Upper lobe of left lung (tissue), 6 donors: ENCODE results near the gene FXYD7. TPM values are rescaled to one million over a fixed set of nuclear protein-coding genes. Genes with fewer than 3 reads are reported as not detected.
A peak's percentile ranks its signal among the peaks of the same experiment; 100 is the strongest.
"Not testable (repeated sequence)": the region's sequence is repeated elsewhere in the genome, so short reads cannot be mapped to it uniquely, and the experiment has no call there.

Experiments used
- ATAC-seq, 2 donors: fragments of 200-7000 bp; cut with Tn5 transposase; one replicate each; pipeline ENCODE4 v1.9.1; 2022; ENCODE audit warnings: mild to moderate bottlenecking in 2 of 2, moderate library complexity in 2 of 2; ENCODE audit not compliant: low FRiP score in 2 of 2
- DNase-seq, 2 donors: peaks; one replicate each; pipeline ENCODE4 v3.0.0-alpha.2; 2019 to 2020
- H3K27ac ChIP-seq, 4 donors: fragments of 200-600 bp; sonication (generic); one replicate each; pipeline ENCODE4 v1.5.1; 2016 to 2019
- H3K27me3 ChIP-seq, 4 donors: fragments of 200-600 bp; sonication (generic); one replicate each; pipeline ENCODE4 v1.5.1; 2017 to 2019
- H3K36me3 ChIP-seq, 4 donors: fragments of 200-600 bp; sonication (generic); one replicate each; pipeline ENCODE4 v1.5.1; 2016 to 2019
- H3K4me1 ChIP-seq, 4 donors: fragments of 200-600 bp; sonication (generic); one replicate each; pipeline ENCODE4 v1.5.1; 2018 to 2019
- H3K4me3 ChIP-seq, 4 donors: fragments of 200-600 bp; sonication (generic); one replicate each; pipeline ENCODE4 v1.5.1; 2017 to 2019; ENCODE audit warnings: mild to moderate bottlenecking in 2 of 4, moderate library complexity in 1 of 4
- H3K9me3 ChIP-seq, 4 donors: fragments of 200-600 bp; sonication (generic); one replicate each; pipeline ENCODE4 v1.5.1; 2018 to 2019
- EP300 ChIP-seq, 4 donors: sonication (generic); formaldehyde crosslinking; IDR thresholded peaks; one replicate each; pipeline ENCODE4 v1.5.1; 2017; ENCODE audit warnings: antibody characterized with exemption in 4 of 4, control low read depth in 2 of 4
- POLR2A ChIP-seq, 4 donors: fragments of 450-650 bp; IDR thresholded peaks; one replicate each; pipeline ENCODE4 v1.5.1; 2016 to 2017; ENCODE audit warnings: antibody characterized with exemption in 4 of 4, mild to moderate bottlenecking in 2 of 4
- POLR2AphosphoS5 ChIP-seq, 2 donors: sonication (generic); formaldehyde crosslinking; IDR thresholded peaks; one replicate each; pipeline ENCODE4 v1.5.1; 2017; ENCODE audit warnings: antibody characterized with exemption in 2 of 2
- WGBS, 2 donors: methylation state at CpG; one replicate each; pipeline ENCODE4 v1.1.5; 2017 to 2018; 5-methylcytosine and 5-hydroxymethylcytosine counted together
- total RNA-seq, 6 donors: library from RNA; depleted of rRNA in 4 of 6; stranded (reverse); fragments of >200 nt in 4 of 6; gene quantifications; one replicate each; pipeline versions ENCODE4 v1.1.0 to v1.2.1, GENCODE V29; 2016 to 2021
- TF ChIP-seq, protein P1 (sequence below), 6 experiments: fragments of 450-650 bp in 4 of 6; fragments of 200-600 bp in 2 of 6; sonication (generic) in 2 of 6; IDR thresholded peaks; one replicate each; pipeline ENCODE4 v1.5.1; 2016 to 2019; ENCODE audit warnings: antibody characterized with exemption in 6 of 6
- donor health status: DM: no; HTN: no; CAD: no; lungs with moderate emphysema.
- donor health status: DM: no; HTN: yes; CAD: no; lungs with severe emphysema.

Gene FXYD7
- total RNA-seq, 6 donors from 2014 or later: 0.34 TPM; not detected in 5

DNA sequence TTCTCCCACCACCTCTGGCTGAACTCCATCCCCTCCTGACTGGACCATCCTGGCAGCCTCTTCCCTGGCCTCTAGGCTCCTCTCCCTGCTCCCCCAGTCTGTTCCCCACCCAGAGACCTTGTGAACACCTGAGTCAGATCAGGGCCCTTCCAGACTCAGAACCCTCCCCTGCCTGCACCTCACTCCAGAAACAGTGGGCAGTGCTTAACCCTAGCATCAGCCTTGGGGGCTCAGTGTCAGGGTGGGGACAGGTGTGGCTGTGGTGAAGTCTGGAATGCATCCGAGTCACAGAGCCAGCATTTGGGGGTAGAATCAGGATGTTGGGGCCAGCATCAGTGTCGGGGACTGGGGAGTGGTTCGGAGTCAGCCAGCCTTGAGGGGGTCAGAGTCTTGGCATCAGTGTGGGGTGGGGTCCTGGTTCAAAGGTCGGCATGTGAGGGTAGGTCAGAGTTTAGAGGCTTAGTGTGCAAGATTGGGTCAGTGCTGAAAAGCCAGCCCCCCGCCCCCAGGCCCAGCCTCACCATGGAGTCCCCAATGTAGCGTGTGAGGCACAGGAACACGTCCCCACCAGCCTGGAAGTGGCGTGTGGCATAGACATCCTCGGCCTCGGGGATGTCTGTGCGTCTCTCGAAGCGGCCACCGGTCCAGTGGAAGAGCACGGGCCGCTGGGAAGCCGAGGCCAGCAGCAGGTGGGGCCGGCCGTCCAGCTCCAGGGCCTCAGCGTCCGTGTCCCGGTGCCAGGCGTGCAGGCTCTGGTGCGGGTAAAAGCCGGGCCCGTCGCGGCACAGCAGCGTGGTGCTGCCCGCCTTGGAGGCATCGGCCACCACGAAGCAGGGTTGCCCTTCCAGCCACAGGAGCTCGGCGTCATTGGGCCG lies 17.1 kb upstream of the FXYD7 start:
- Histone ChIP-seq H3K27ac (peak overlapping the region in 3 of 4 donors; percentile 16 to 85 (median 78)), H3K27me3 (no peaks in the 10 kb centered on the region), H3K4me1 (peaks cover 17 to 29% (median 24%) of the 10 kb centered on the region in 4 donors), H3K9me3 (no peaks in the 10 kb centered on the region), H3K4me3 (no peak overlapping the region), H3K36me3 (peaks cover 0 to 4% (median 0%) of the 10 kb centered on the region in 4 donors)
- TF ChIP-seq POLR2AphosphoS5 (IDR thresholded peaks at IDR 0.05) (no peak), POLR2A (IDR thresholded peaks at IDR 0.05) (no peak), EP300 (IDR thresholded peaks at IDR 0.05) (no peak)
- TF ChIP-seq, protein P1, sequence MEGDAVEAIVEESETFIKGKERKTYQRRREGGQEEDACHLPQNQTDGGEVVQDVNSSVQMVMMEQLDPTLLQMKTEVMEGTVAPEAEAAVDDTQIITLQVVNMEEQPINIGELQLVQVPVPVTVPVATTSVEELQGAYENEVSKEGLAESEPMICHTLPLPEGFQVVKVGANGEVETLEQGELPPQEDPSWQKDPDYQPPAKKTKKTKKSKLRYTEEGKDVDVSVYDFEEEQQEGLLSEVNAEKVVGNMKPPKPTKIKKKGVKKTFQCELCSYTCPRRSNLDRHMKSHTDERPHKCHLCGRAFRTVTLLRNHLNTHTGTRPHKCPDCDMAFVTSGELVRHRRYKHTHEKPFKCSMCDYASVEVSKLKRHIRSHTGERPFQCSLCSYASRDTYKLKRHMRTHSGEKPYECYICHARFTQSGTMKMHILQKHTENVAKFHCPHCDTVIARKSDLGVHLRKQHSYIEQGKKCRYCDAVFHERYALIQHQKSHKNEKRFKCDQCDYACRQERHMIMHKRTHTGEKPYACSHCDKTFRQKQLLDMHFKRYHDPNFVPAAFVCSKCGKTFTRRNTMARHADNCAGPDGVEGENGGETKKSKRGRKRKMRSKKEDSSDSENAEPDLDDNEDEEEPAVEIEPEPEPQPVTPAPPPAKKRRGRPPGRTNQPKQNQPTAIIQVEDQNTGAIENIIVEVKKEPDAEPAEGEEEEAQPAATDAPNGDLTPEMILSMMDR (IDR thresholded peaks at IDR 0.05): no peak
- DNase-seq: no peak
- 90 to 92% methylated on average over 7 to 35 of the region's 35 CpGs for WGBS, 2 donors
- no peak for ATAC-seq

DNA sequence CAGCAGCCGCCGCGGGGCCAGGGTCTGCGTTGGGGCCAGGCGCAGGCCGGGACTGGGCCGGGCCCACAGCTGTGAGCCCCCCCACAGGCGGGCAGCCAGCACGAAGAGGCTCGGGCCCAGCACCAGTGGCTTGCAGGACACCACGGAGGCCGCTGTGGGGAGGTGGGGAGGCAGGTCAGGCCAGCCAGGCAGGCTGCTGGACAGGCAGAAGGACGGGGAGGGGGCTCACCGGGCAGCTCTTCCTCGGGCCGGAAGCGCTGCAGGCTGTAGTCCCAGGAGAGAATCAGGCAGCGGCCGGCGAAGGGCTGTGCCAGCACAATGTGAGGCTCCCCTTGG lies 16.5 kb upstream of the FXYD7 start:
- peak in 1 of 2 donors; percentile 79 for DNase-seq
- no peaks in the 10 kb centered on the region for H3K27me3 ChIP-seq
- TF ChIP-seq POLR2A (IDR thresholded peaks at IDR 0.05): no peak
- peaks cover 0 to 4% (median 0%) of the 10 kb centered on the region in 4 donors for H3K36me3 ChIP-seq
- no peak for ATAC-seq
- WGBS, 2 donors: 30 to 81% methylated on average over 2 to 6 of the region's 20 CpGs
- no peaks in the 10 kb centered on the region for H3K9me3 ChIP-seq
- no peak overlapping the region for H3K4me3 ChIP-seq
- peaks cover 17 to 29% (median 23%) of the 10 kb centered on the region in 4 donors for H3K4me1 ChIP-seq
- peak overlapping the region in 2 of 4 donors; percentile 16 to 85 for H3K27ac ChIP-seq

DNA sequence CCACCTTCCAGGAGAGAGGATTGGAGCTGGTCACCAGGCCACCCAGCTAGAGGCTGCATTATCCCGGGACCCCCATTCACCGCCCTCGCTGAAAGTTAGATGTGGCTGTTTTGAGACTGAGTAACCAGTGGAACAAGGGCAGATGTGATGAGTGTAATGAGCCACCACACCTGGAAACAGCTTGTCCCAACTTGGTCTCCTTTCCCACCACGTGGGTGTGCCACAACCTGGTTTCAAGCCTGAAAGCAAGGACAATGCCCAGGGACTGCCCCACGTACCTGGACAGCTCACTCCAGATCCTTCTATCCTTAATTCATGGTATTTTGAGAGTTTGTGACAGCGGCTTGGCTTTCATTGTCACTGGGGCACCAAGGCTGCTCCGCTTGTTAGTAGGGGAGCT lies 15.2 kb upstream of the FXYD7 start:
- whole genome bisulfite sequencing, 2 donors: 85 to 91% methylated on average over 3 to 7 of the region's 7 CpGs
- TF ChIP-seq EP300 (IDR thresholded peaks at IDR 0.05) (no peak), POLR2AphosphoS5 (IDR thresholded peaks at IDR 0.05) (no peak), POLR2A (IDR thresholded peaks at IDR 0.05) (no peak)
- TF ChIP-seq, protein P1 (IDR thresholded peaks at IDR 0.05): no peak
- no peak for ATAC-seq
- Histone ChIP-seq H3K27me3 (no peaks in the 10 kb centered on the region), H3K4me3 (no peak overlapping the region), H3K4me1 (peaks cover 17 to 24% (median 21%) of the 10 kb centered on the region in 4 donors), H3K36me3 (no peaks in the 10 kb centered on the region), H3K9me3 (no peaks in the 10 kb centered on the region), H3K27ac (no peak overlapping the region)
- DNase-seq: no peak

DNA sequence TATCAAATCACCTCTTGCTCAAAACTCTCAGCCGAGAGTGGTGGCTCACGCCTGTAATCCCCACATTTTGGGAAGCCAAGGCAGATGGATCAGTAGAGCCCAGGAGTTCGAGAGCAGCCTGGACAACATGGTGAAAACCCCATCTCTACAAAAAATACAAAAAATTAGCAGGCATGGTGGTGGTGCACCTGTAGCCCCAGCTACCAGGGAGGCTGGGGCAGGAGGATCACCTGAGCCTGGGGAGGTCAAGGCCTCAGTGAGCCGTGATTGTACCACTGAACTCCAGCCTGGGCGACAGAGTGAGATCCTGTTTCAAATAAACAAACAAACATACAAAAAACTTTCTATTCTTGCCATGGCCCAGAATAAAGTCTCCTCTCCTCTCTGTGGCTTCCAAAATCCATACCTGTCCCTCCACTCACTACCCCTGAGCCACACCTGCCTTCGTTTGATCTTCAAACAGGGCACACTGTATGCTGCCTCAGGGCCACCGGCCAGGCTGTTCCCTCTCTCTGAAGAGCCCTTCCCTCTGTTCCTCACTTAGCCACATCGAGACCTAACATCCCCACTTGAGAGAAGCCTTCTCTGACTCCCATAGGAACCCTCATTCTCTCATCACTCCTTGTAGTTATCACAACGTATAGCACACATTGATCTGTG lies 14.5 kb upstream of the FXYD7 start:
- Histone ChIP-seq H3K4me3 (no peak overlapping the region), H3K4me1 (peaks cover 11 to 18% (median 15%) of the 10 kb centered on the region in 4 donors), H3K9me3 (no peaks in the 10 kb centered on the region), H3K27ac (no peak overlapping the region), H3K36me3 (no peaks in the 10 kb centered on the region), H3K27me3 (no peaks in the 10 kb centered on the region)
- no peak for ATAC-seq
- no peak for DNase-seq
- TF ChIP-seq, protein P1 (IDR thresholded peaks at IDR 0.05): no peak
- TF ChIP-seq POLR2AphosphoS5 (IDR thresholded peaks at IDR 0.05) (no peak), EP300 (IDR thresholded peaks at IDR 0.05) (no peak), POLR2A (IDR thresholded peaks at IDR 0.05) (no peak)
- WGBS, 2 donors: 90 to 94% methylated on average over 9 of the region's 9 CpGs

DNA sequence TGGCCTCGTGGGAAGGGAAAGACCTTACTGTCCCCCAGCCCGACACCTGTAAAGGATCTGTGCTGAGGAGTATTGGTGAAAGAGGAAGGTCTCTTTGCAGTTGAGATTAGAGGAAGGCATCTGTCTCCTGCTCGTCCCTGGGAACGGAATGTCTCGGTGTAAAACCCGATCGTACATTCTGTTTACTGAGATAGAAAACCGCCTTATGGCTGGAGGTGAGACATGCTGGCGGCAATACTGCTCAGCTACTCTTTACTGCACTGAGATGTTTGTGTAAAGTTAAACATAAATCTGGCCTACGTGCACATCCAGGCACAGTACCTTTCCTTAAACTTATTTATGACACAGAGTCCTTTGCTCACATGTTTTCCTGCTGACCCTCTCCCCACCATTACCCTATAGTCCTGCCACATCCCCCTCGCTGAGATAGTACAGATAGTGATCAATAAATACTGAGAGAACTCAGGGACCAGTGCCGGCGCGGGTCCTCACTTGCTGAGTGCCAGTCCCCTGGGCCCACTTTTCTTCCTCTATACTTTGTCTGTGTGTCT lies 13.3 kb upstream of the FXYD7 start:
- not testable (repeated sequence) for H3K9me3 ChIP-seq, H3K36me3 ChIP-seq, DNase-seq, H3K27me3 ChIP-seq, H3K27ac ChIP-seq, H3K4me3 ChIP-seq, ATAC-seq, H3K4me1 ChIP-seq
- WGBS, 2 donors: 64 to 69% methylated on average over 14 of the region's 14 CpGs
